GM23248 (cell line): ENCODE data around the gene PCDH10. TPM values are rescaled to one million over a fixed set of nuclear protein-coding genes. Genes with fewer than 3 reads are reported as not detected.

Source experiments
- DNase-seq: peaks from one replicate; pipeline ENCODE4 v3.0.0-alpha.2; 2015
- H2AFZ ChIP-seq: fragments of 200-600 bp; sonication (generic); 2 replicates; pipeline ENCODE4 v1.6.1; 2016; ENCODE audit warnings: antibody characterized with exemption
- H3F3A ChIP-seq: fragments of 200-600 bp; sonication (generic); 2 replicates; pipeline ENCODE4 v1.6.1; 2016; ENCODE audit warnings: mild to moderate bottlenecking, antibody characterized with exemption, mixed run types; ENCODE audit not compliant: insufficient read depth
- H3K27ac ChIP-seq: fragments of 200-600 bp; sonication (generic); 2 replicates; pipeline ENCODE4 v1.5.1; 2016; ENCODE audit warnings: mild to moderate bottlenecking
- H3K27me3 ChIP-seq: fragments of 200-600 bp; sonication (generic); replicated peaks from 2 replicates; pipeline ENCODE4 v1.6.1; 2016; ENCODE audit warnings: mild to moderate bottlenecking; ENCODE audit not compliant: insufficient read depth
- H3K36me3 ChIP-seq: fragments of 200-600 bp; sonication (generic); 2 replicates; pipeline ENCODE4 v1.6.1; 2016; ENCODE audit warnings: low read depth, mild to moderate bottlenecking
- H3K4me1 ChIP-seq: fragments of 200-600 bp; sonication (generic); 2 replicates; pipeline ENCODE4 v1.6.1; 2016; ENCODE audit warnings: mild to moderate bottlenecking; ENCODE audit not compliant: insufficient read depth
- H3K4me2 ChIP-seq: fragments of 200-600 bp; sonication (generic); one replicate; pipeline ENCODE4 v1.6.1; 2016; ENCODE audit warnings: mild to moderate bottlenecking; ENCODE audit not compliant: unreplicated experiment
- H3K4me3 ChIP-seq: fragments of 200-600 bp; sonication (generic); 2 replicates; pipeline ENCODE4 v1.5.1; 2016; ENCODE audit warnings: mild to moderate bottlenecking
- H3K79me2 ChIP-seq: fragments of 200-600 bp; sonication (generic); 2 replicates; pipeline ENCODE4 v1.6.1; 2016; ENCODE audit warnings: mild to moderate bottlenecking; ENCODE audit not compliant: insufficient read depth
- H3K9ac ChIP-seq: fragments of 200-600 bp; sonication (generic); 2 replicates; pipeline ENCODE4 v1.6.1; 2016; ENCODE audit warnings: mild to moderate bottlenecking
- H3K9me2 ChIP-seq: fragments of 200-600 bp; sonication (generic); 2 replicates; pipeline ENCODE4 v1.6.1; 2016; ENCODE audit warnings: mixed run types, mild to moderate bottlenecking, moderate library complexity; ENCODE audit not compliant: insufficient read depth
- H3K9me3 ChIP-seq: fragments of 200-600 bp; sonication (generic); one replicate; pipeline ENCODE4 v1.6.1; 2017; ENCODE audit warnings: low read depth
- H4K20me1 ChIP-seq: fragments of 200-600 bp; sonication (generic); 2 replicates; pipeline ENCODE4 v1.6.0; 2016; ENCODE audit not compliant: insufficient read depth
- EZH2 ChIP-seq: fragments of 200-600 bp; sonication (generic); IDR thresholded peaks from 2 replicates; pipeline ENCODE4 v1.6.1; 2018; ENCODE audit warnings: antibody characterized with exemption, mild to moderate bottlenecking; ENCODE audit not compliant: insufficient read depth, poor library complexity, severe bottlenecking
- EZH2phosphoT487 ChIP-seq: fragments of 200-600 bp; sonication (generic); IDR thresholded peaks from 2 replicates; pipeline ENCODE4 v1.6.1; 2018; ENCODE audit warnings: antibody characterized with exemption, moderate library complexity, mild to moderate bottlenecking, low read depth; ENCODE audit not compliant: insufficient read depth
- WGBS, 2 experiments: methylation state at CpG; one replicate each; pipeline ENCODE4 v1.1.6; 2015 to 2017; ENCODE audit warnings: low lambda C conversion rate in 2 of 2, low coverage in 1 of 2; ENCODE audit errors: missing lambda C conversion rate in 2 of 2; 5-methylcytosine and 5-hydroxymethylcytosine counted together
- in situ Hi-C: fragments of 300-500 bp; cut with MboI; formaldehyde crosslinking; loops from 2 replicates; pipeline ENCODE4 v1.15.0; 2020
- polyA plus RNA-seq: library from polyadenylated mRNA; unstranded; fragments of >200 nt; fragmentation: Nextera tagmentation; extraction: Ambion mirVana; gene quantifications from 2 replicates; pipeline ENCODE4 v1.2.1, GENCODE V29; 2016
- total RNA-seq: library from RNA; depleted of rRNA; stranded (reverse); fragments of >200 nt; shearing (Covaris generic); gene quantifications from 2 replicates; pipeline ENCODE4 v1.2.3, GENCODE V29; 2014

The PCDH10 gene
- total and polyA plus RNA-seq, 2 experiments from 2014 or later = 0.08 to 0.11 TPM

DNA sequence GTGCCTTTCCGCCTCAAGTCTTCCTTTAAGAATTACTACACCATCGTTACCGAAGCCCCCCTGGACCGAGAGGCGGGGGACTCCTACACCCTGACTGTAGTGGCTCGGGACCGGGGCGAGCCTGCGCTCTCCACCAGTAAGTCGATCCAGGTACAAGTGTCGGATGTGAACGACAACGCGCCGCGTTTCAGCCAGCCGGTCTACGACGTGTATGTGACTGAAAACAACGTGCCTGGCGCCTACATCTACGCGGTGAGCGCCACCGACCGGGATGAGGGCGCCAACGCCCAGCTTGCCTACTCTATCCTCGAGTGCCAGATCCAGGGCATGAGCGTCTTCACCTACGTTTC, 2.2 kb downstream of the PCDH10 start:
- H3K9ac ChIP-seq = no peak overlapping the region
- H4K20me1 ChIP-seq = no peaks in the 10 kb centered on the region
- no peak overlapping the region for H2AFZ ChIP-seq
- in situ Hi-C loops = no loop called here
- 2 to 6% methylated on average over 29 to 31 of the region's 31 CpGs for WGBS, 2 experiments
- no peaks in the 10 kb centered on the region for H3K9me2 ChIP-seq
- H3K4me3 ChIP-seq = no peak overlapping the region
- TF ChIP-seq EZH2phosphoT487 = no peak
- no peak for TF ChIP-seq EZH2
- no peak overlapping the region for H3K4me2 ChIP-seq
- 0 out of 2 replicates have a peak, but pooled peaks cover 7% of the 10 kb centered on the region for H3K4me1 ChIP-seq
- no peaks in the 10 kb centered on the region for H3K36me3 ChIP-seq
- no peaks in the 10 kb centered on the region for H3K79me2 ChIP-seq
- peak; percentile 1 for DNase-seq
- no peaks in the 10 kb centered on the region for H3K9me3 ChIP-seq
- H3K27ac ChIP-seq = no peak overlapping the region
- H3F3A ChIP-seq = no peaks in the 10 kb centered on the region
- peaks cover 70% of the 10 kb centered on the region for H3K27me3 ChIP-seq

DNA sequence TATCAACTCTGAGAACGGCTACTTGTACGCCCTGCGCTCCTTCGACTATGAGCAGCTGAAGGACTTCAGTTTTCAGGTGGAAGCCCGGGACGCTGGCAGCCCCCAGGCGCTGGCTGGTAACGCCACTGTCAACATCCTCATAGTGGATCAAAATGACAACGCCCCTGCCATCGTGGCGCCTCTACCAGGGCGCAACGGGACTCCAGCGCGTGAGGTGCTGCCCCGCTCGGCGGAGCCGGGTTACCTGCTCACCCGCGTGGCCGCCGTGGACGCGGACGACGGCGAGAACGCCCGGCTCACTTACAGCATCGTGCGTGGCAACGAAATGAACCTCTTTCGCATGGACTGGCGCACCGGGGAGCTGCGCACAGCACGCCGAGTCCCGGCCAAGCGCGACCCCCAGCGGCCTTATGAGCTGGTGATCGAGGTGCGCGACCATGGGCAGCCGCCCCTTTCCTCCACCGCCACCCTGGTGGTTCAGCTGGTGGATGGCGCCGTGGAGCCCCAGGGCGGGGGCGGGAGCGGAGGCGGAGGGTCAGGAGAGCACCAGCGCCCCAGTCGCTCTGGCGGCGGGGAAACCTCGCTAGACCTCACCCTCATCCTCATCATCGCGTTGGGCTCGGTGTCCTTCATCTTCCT, 2.7 kb downstream of the PCDH10 start:
- no peak for DNase-seq
- Histone ChIP-seq H3K9ac (no peak overlapping the region), H3K9me3 (no peaks in the 10 kb centered on the region), H4K20me1 (no peaks in the 10 kb centered on the region), H3K27ac (no peak overlapping the region), H3K36me3 (no peaks in the 10 kb centered on the region), H3K79me2 (no peaks in the 10 kb centered on the region), H3K4me3 (peak overlapping the region; percentile 19; the same call in 1 of the 2 replicates), H2AFZ (no peak overlapping the region), H3K9me2 (no peaks in the 10 kb centered on the region), H3K4me2 (no peak overlapping the region), H3F3A (no peaks in the 10 kb centered on the region), H3K4me1 (0 out of 2 replicates have a peak, but pooled peaks cover 7% of the 10 kb centered on the region), H3K27me3 (peaks cover 70% of the 10 kb centered on the region)
- in situ Hi-C loops = no loop called here
- WGBS, 2 experiments = 1 to 4% methylated on average over 37 to 40 of the region's 62 CpGs
- TF ChIP-seq EZH2phosphoT487 (no peak), EZH2 (no peak)

GRCh38 chr4:133152330-133152821, 3.3 kb downstream of the PCDH10 start:
- peak; percentile 24 for DNase-seq
- Histone ChIP-seq H3K9me3 (no peaks in the 10 kb centered on the region), H3K27me3 (peaks cover 64% of the 10 kb centered on the region), H4K20me1 (no peaks in the 10 kb centered on the region), H3K27ac (no peak overlapping the region), H3K4me3 (peak overlapping the region; percentile 19; the same call in 1 of the 2 replicates), H3K9me2 (no peaks in the 10 kb centered on the region), H3K79me2 (no peaks in the 10 kb centered on the region), H3K4me2 (no peak overlapping the region), H3K36me3 (no peaks in the 10 kb centered on the region), H2AFZ (no peak overlapping the region), H3K9ac (no peak overlapping the region), H3K4me1 (0 out of 2 replicates have a peak, but pooled peaks cover 7% of the 10 kb centered on the region), H3F3A (no peaks in the 10 kb centered on the region)
- WGBS, 2 experiments = 3 to 4% methylated on average over 23 to 26 of the region's 26 CpGs
- in situ Hi-C loops = no loop called here
- TF ChIP-seq EZH2phosphoT487 (no peak), EZH2 (no peak)

- no peaks in the 10 kb centered on the region for H3F3A ChIP-seq
- H2AFZ ChIP-seq = no peak overlapping the region
- no peak overlapping the region for H3K4me3 ChIP-seq
- H3K79me2 ChIP-seq = no peaks in the 10 kb centered on the region
- 1 to 3% methylated on average over 20 of the region's 20 CpGs for WGBS, 2 experiments
- no peaks in the 10 kb centered on the region for H3K9me2 ChIP-seq
- peaks cover 59% of the 10 kb centered on the region for H3K27me3 ChIP-seq
- no peak overlapping the region for H3K27ac ChIP-seq
- no peaks in the 10 kb centered on the region for H3K36me3 ChIP-seq
- peak overlapping the region; percentile 18 for H3K4me2 ChIP-seq
- TF ChIP-seq EZH2 (no peak), EZH2phosphoT487 (no peak)
- H3K4me1 ChIP-seq = 0 out of 2 replicates have a peak, but pooled peaks cover 7% of the 10 kb centered on the region
- in situ Hi-C loops = no loop called here
- H3K9ac ChIP-seq = no peak overlapping the region
- DNase-seq = peak; percentile 9
- H4K20me1 ChIP-seq = no peaks in the 10 kb centered on the region
- no peaks in the 10 kb centered on the region for H3K9me3 ChIP-seq
These were observed 3.9 kb downstream of the PCDH10 start for GRCh38 chr4:133152831-133153481.
